Kidney epithelial cell (primary cell): ENCODE measurements around the gene DEXI. TPM values are rescaled to one million over a fixed set of nuclear protein-coding genes. Genes with fewer than 3 reads are reported as not detected.

Source experiments
- DNase-seq: peaks from one replicate; pipeline ENCODE4 v3.0.0-alpha.2; 2010; ENCODE audit warnings: low read depth
- H3K27me3 ChIP-seq: 2 replicates; pipeline ENCODE4 v1.6.0; 2011; ENCODE audit warnings: low read length; ENCODE audit not compliant: control insufficient read depth, insufficient read depth
- H3K36me3 ChIP-seq: 2 replicates; pipeline ENCODE4 v1.5.1; 2011; ENCODE audit warnings: low read length; ENCODE audit not compliant: control insufficient read depth, insufficient read depth
- H3K4me3 ChIP-seq: 2 replicates; pipeline ENCODE4 v1.5.1; 2011; ENCODE audit warnings: low read depth, mild to moderate bottlenecking, control low read depth, low read length
- CTCF ChIP-seq: IDR thresholded peaks from 2 replicates; pipeline ENCODE4 v1.5.1; 2011; ENCODE audit warnings: mild to moderate bottlenecking, moderate library complexity, low read length, control low read depth, inconsistent platforms; ENCODE audit not compliant: insufficient read depth, poor library complexity, severe bottlenecking
- total RNA-seq: library from RNA; depleted of rRNA; stranded (reverse); fragments of >200 nt; gene quantifications from 2 replicates; pipeline ENCODE4 v1.2.3, GENCODE V29; 2015

The DEXI gene
- total RNA-seq, 1 donor from 2014 or later = 62.5 TPM

GRCh38 chr16:10897134-10897533 lies 45.1 kb downstream of the DEXI start:
- Histone ChIP-seq H3K36me3 (no peaks in the 10 kb centered on the region), H3K4me3 (no peak overlapping the region), H3K27me3 (peaks cover 2% of the 10 kb centered on the region)
- DNase-seq = no peak
- no peak for TF ChIP-seq CTCF

GRCh38 chr16:10896723-10897122 lies 45.5 kb downstream of the DEXI start:
- no peaks in the 10 kb centered on the region for H3K36me3 ChIP-seq
- no peak for TF ChIP-seq CTCF
- peaks cover 2% of the 10 kb centered on the region for H3K27me3 ChIP-seq

GRCh38 chr16:10896165-10896564 lies 46.1 kb downstream of the DEXI start:
- no peak for TF ChIP-seq CTCF
- Histone ChIP-seq H3K4me3 (no peak overlapping the region), H3K36me3 (no peaks in the 10 kb centered on the region), H3K27me3 (peaks cover 2% of the 10 kb centered on the region)
- no peak for DNase-seq

More at GRCh38 chr16:10896723-10897122, 45.5 kb downstream of the DEXI start:
- H3K4me3 ChIP-seq = no peak overlapping the region
- no peak for DNase-seq

- no peak for DNase-seq
- TF ChIP-seq CTCF = no peak
- H3K27me3 ChIP-seq = peaks cover 2% of the 10 kb centered on the region
- no peaks in the 10 kb centered on the region for H3K36me3 ChIP-seq
- no peak overlapping the region for H3K4me3 ChIP-seq
These were observed 47.0 kb downstream of the DEXI start for GRCh38 chr16:10895053-10895946.

GRCh38 chr16:10892782-10893318 lies 49.4 kb downstream of the DEXI start:
- no peaks in the 10 kb centered on the region for H3K36me3 ChIP-seq
- H3K27me3 ChIP-seq = peaks cover 2% of the 10 kb centered on the region
- H3K4me3 ChIP-seq = no peak overlapping the region
- TF ChIP-seq CTCF = no peak
- DNase-seq = no peak

- Histone ChIP-seq H3K27me3 (no peaks in the 10 kb centered on the region), H3K4me3 (no peak overlapping the region), H3K36me3 (no peaks in the 10 kb centered on the region)
- no peak for DNase-seq
- no peak for TF ChIP-seq CTCF
These were observed 52.4 kb downstream of the DEXI start for GRCh38 chr16:10889855-10890254.
